Esophagus squamous epithelium (tissue), 5 donors: ENCODE data around the gene FOXP3. TPM values are rescaled to one million over a fixed set of nuclear protein-coding genes. Genes with fewer than 3 reads are reported as not detected.

ENCODE experiments used
- DNase-seq: peaks from one replicate; lab custom pipeline; 2025; lab: John Stamatoyannopoulos, UW
- H3K27ac ChIP-seq, 4 donors: fragments of 200-600 bp; sonication (generic); one replicate each; pipeline ENCODE4 v1.5.1; 2016 to 2019; ENCODE audit warnings: mild to moderate bottlenecking in 1 of 4
- H3K27me3 ChIP-seq, 4 donors: fragments of 200-600 bp; sonication (generic); 1 replicate in 3 of 4; 2 replicates in 1 of 4; pipeline versions ENCODE4 v1.5.1 to v1.6.0; 2017 to 2021; ENCODE audit warnings: antibody characterized with exemption in 1 of 4
- H3K36me3 ChIP-seq, 3 donors: fragments of 200-600 bp; sonication (generic); one replicate each; pipeline ENCODE4 v1.5.1; 2016 to 2019
- H3K4me1 ChIP-seq, 3 donors: fragments of 200-600 bp; sonication (generic); one replicate each; pipeline ENCODE4 v1.5.1; 2017 to 2019
- H3K4me3 ChIP-seq, 4 donors: fragments of 200-600 bp; sonication (generic); 1 replicate in 3 of 4; 2 replicates in 1 of 4; pipeline ENCODE4 v1.5.1; 2016 to 2019; ENCODE audit warnings: mild to moderate bottlenecking in 2 of 4, moderate library complexity in 1 of 4
- H3K9me3 ChIP-seq, 3 donors: fragments of 200-600 bp; sonication (generic); one replicate each; pipeline ENCODE4 v1.5.1; 2016 to 2019
- CTCF ChIP-seq, 6 experiments: fragments of 450-650 bp in 4 of 6; fragments of 200-600 bp in 2 of 6; sonication (generic) in 2 of 6; IDR thresholded peaks; one replicate each; pipeline ENCODE4 v1.5.1; 2016 to 2019; ENCODE audit warnings: antibody characterized with exemption in 6 of 6, mild to moderate bottlenecking in 4 of 6, moderate library complexity in 4 of 6
- POLR2A ChIP-seq, 4 donors: fragments of 450-650 bp; IDR thresholded peaks; one replicate each; pipeline ENCODE4 v1.6.1; 2017; ENCODE audit warnings: antibody characterized with exemption in 4 of 4, mild to moderate bottlenecking in 4 of 4, moderate library complexity in 3 of 4
- WGBS, 2 donors: methylation state at CpG; one replicate each; pipeline ENCODE4 v1.1.5; 2018; 5-methylcytosine and 5-hydroxymethylcytosine counted together
- intact Hi-C: fragments of 100-400 bp; cut with DNase I; formaldehyde crosslinking; loops from one replicate; pipeline ENCODE4 v1.15.0; 2022
- total RNA-seq, 4 donors: library from RNA; depleted of rRNA; stranded (reverse); fragments of >200 nt; gene quantifications; one replicate each; pipeline ENCODE4 v1.1.0, GENCODE V29; 2016
- donor health status: DM: yes; HTN: yes; CAD: no.

The FOXP3 gene
- total RNA-seq, 4 donors from 2014 or later = 0.38 to 2.1 (median 0.81) TPM

- WGBS, 2 donors = 0 to 33% methylated on average over 39 to 45 of the region's 45 CpGs
- peak overlapping the region; percentile 58 to 81 (median 68) for H3K4me3 ChIP-seq
- DNase-seq = peak; percentile 84
- peaks cover 18 to 41% (median 25%) of the 10 kb centered on the region in 3 donors for H3K4me1 ChIP-seq
- no peaks in the 10 kb centered on the region for H3K27me3 ChIP-seq
- intact Hi-C loops = loop anchor here (5.0 kb wide), 1 partner anchor 72 kb away; no protein-coding TSS in a partner anchor
- H3K27ac ChIP-seq = peak overlapping the region; percentile 94 to 97 (median 96)
- TF ChIP-seq POLR2A (IDR thresholded peaks at IDR 0.05) (peak in 2 of 4 donors; percentile 43 to 74), CTCF (IDR thresholded peaks at IDR 0.05) (no peak)
- peaks cover 0 to 5% (median 0%) of the 10 kb centered on the region in 3 donors for H3K36me3 ChIP-seq
- H3K9me3 ChIP-seq = no peaks in the 10 kb centered on the region
These were observed 4.7 kb upstream of the FOXP3 start for GRCh38 chrX:49269010-49269766.

- peaks cover 0 to under 1% (median 0%) of the 10 kb centered on the region in 3 donors for H3K36me3 ChIP-seq
- peak overlapping the region; percentile 94 to 97 (median 96) for H3K27ac ChIP-seq
- no peak for DNase-seq
- H3K4me3 ChIP-seq = peak overlapping the region in 3 of 4 donors; percentile 58 to 81 (median 76)
- no peaks in the 10 kb centered on the region for H3K27me3 ChIP-seq
- H3K9me3 ChIP-seq = no peaks in the 10 kb centered on the region
- TF ChIP-seq CTCF (IDR thresholded peaks at IDR 0.05) (no peak), POLR2A (IDR thresholded peaks at IDR 0.05) (no peak)
- WGBS, 2 donors = 7 to 52% methylated on average over 4 of the region's 4 CpGs
- H3K4me1 ChIP-seq = peaks cover 18 to 36% (median 25%) of the 10 kb centered on the region in 3 donors
- intact Hi-C loops = loop anchor here (5.0 kb wide), 1 partner anchor 71 kb away; no protein-coding TSS in a partner anchor
These were observed 4.1 kb upstream of the FOXP3 start for GRCh38 chrX:49268702-49269009.

GRCh38 chrX:49266523-49267445 is 2.3 kb upstream of the FOXP3 start:
- 73 to 87% methylated on average over 7 to 8 of the region's 10 CpGs for WGBS, 2 donors
- Histone ChIP-seq H3K4me1 (peaks cover 11 to 17% (median 11%) of the 10 kb centered on the region in 3 donors), H3K27ac (no peak overlapping the region), H3K4me3 (no peak overlapping the region), H3K36me3 (no peaks in the 10 kb centered on the region), H3K27me3 (no peaks in the 10 kb centered on the region), H3K9me3 (no peaks in the 10 kb centered on the region)
- no peak for TF ChIP-seq POLR2A (IDR thresholded peaks at IDR 0.05)
- no peak for TF ChIP-seq CTCF (IDR thresholded peaks at IDR 0.05)
- no peak for DNase-seq
- intact Hi-C loops = loop anchor here (5.0 kb wide), 1 partner anchor 69 kb away; no protein-coding TSS in a partner anchor

GRCh38 chrX:49263631-49264030 is 879 bp downstream of the FOXP3 start:
- Histone ChIP-seq H3K9me3 (no peaks in the 10 kb centered on the region), H3K27me3 (no peaks in the 10 kb centered on the region), H3K4me3 (no peak overlapping the region), H3K4me1 (peaks cover 0 to 4% (median 0%) of the 10 kb centered on the region in 3 donors), H3K27ac (no peak overlapping the region), H3K36me3 (no peaks in the 10 kb centered on the region)
- 78 to 79% methylated on average over 4 to 10 of the region's 10 CpGs for WGBS, 2 donors
- no peak for DNase-seq
- TF ChIP-seq CTCF (IDR thresholded peaks at IDR 0.05) (no peak), POLR2A (IDR thresholded peaks at IDR 0.05) (no peak)
- intact Hi-C loops = no loop called here
